Activated T-helper 17 cell treated with anti-CD3 and anti-CD28 coated beads, Interleukin-2, amount 50 U/mL, for 72 hours (primary cell): ENCODE results near the gene MBD2. TPM values are rescaled to one million over a fixed set of nuclear protein-coding genes. Genes with fewer than 3 reads are reported as not detected.

Experiments
- total RNA-seq, 2 donors: library from RNA; stranded (reverse); gene quantifications; one replicate each; pipeline ENCODE4 v1.2.3, GENCODE V29; 2022

Gene MBD2
- total RNA-seq, 2 donors from 2014 or later, result 170 to 190 TPM

Other genes starting within 250 kb of the MBD2 start
- 10 to 100 TPM; 13.4 to 23.3 TPM for gene POLI, start 44.8 kb upstream of the MBD2 start, total RNA-seq
- under 1 TPM in 1 of 2 donors, not detected in 1; 0.32 TPM for gene STARD6, start 133.2 kb upstream of the MBD2 start, total RNA-seq
- gene C18orf54, start 133.2 kb upstream of the MBD2 start, total RNA-seq, result 10 to 100 TPM; 11.5 to 14.0 TPM